Neural cell (in vitro differentiated cells): ENCODE results near the gene LGALS3BP. TPM values are rescaled to one million over a fixed set of nuclear protein-coding genes. Genes with fewer than 3 reads are reported as not detected.

Source experiments
- H2AFZ ChIP-seq: fragments of 200-600, 300-800 bp; sonication (generic), shearing (Covaris generic); 2 replicates; pipeline ENCODE4 v1.6.0; 2014; ENCODE audit warnings: low read depth, mild to moderate bottlenecking, antibody characterized with exemption, low read length, moderate library complexity
- H3F3A ChIP-seq: fragments of 200-600 bp; shearing (Covaris generic); 2 replicates; pipeline ENCODE4 v1.6.1; 2016; ENCODE audit warnings: mild to moderate bottlenecking, moderate library complexity, mixed read lengths, antibody characterized with exemption, low read length; ENCODE audit not compliant: insufficient read depth, poor library complexity, severe bottlenecking
- H3K27ac ChIP-seq: fragments of 200-600, 300-800 bp; sonication (generic), shearing (Covaris generic); 2 replicates; pipeline ENCODE4 v1.5.1; 2014; ENCODE audit warnings: mild to moderate bottlenecking, low read length, moderate library complexity
- H3K27me3 ChIP-seq: fragments of 300-800, 200-600 bp; sonication (generic), shearing (Covaris generic); 2 replicates; pipeline ENCODE4 v1.6.0; 2014; ENCODE audit warnings: mild to moderate bottlenecking, low read depth, low read length, moderate library complexity; ENCODE audit not compliant: insufficient read depth
- H3K36me3 ChIP-seq: fragments of 300-800, 200-600 bp; sonication (generic), shearing (Covaris generic); 2 replicates; pipeline ENCODE4 v1.5.1; 2014; ENCODE audit warnings: mild to moderate bottlenecking, antibody characterized with exemption, low read length, moderate library complexity; ENCODE audit not compliant: insufficient read depth
- H3K4me2 ChIP-seq: fragments of 300-800, 200-600 bp; sonication (generic), shearing (Covaris generic); 2 replicates; pipeline ENCODE4 v1.6.0; 2014; ENCODE audit warnings: mild to moderate bottlenecking, low read length
- H3K4me3 ChIP-seq: fragments of 300-800, 200-600 bp; sonication (generic), shearing (Covaris generic); 2 replicates; pipeline ENCODE4 v1.5.1; 2014; ENCODE audit warnings: mild to moderate bottlenecking, low read length, moderate library complexity
- H3K79me2 ChIP-seq: fragments of 200-600 bp; shearing (Covaris generic); replicated peaks from 2 replicates; pipeline ENCODE4 v1.6.0; 2014; ENCODE audit warnings: mild to moderate bottlenecking, low read length, moderate library complexity; ENCODE audit not compliant: insufficient read depth
- H3K9ac ChIP-seq: fragments of 300-800, 200-600 bp; sonication (generic), shearing (Covaris generic); 2 replicates; pipeline ENCODE4 v1.6.1; 2016; ENCODE audit warnings: mild to moderate bottlenecking, low read length, mixed read lengths
- H3K9me2 ChIP-seq: fragments of 200-600 bp; shearing (Covaris generic); 2 replicates; pipeline ENCODE4 v1.6.1; 2016; ENCODE audit warnings: mild to moderate bottlenecking, low read length, mixed read lengths; ENCODE audit not compliant: insufficient read depth
- H3K9me3 ChIP-seq: fragments of 200-600, 300-800 bp; sonication (generic), shearing (Covaris generic); 2 replicates; pipeline ENCODE4 v1.6.1; 2016; ENCODE audit warnings: mild to moderate bottlenecking, mixed run types, low read length, moderate library complexity, mixed read lengths
- H4K20me1 ChIP-seq: fragments of 200-600 bp; shearing (Covaris generic); 2 replicates; pipeline ENCODE4 v1.6.1; 2016; ENCODE audit warnings: mild to moderate bottlenecking, mixed run types; ENCODE audit not compliant: insufficient read depth
- CTCF ChIP-seq: fragments of 450-650 bp; IDR thresholded peaks from 2 replicates; pipeline ENCODE4 v1.5.1; 2014; ENCODE audit warnings: antibody characterized with exemption, mild to moderate bottlenecking, moderate library complexity; ENCODE audit not compliant: poor library complexity, severe bottlenecking
- EP300 ChIP-seq: fragments of 450-650 bp; conservative IDR thresholded peaks from 2 replicates; pipeline ENCODE4 v1.6.1; 2014; ENCODE audit warnings: antibody characterized with exemption, mild to moderate bottlenecking, moderate library complexity; ENCODE audit not compliant: poor library complexity, severe bottlenecking
- EZH2 ChIP-seq: fragments of 200-600, 300-800 bp; shearing (Covaris generic), sonication (generic); IDR thresholded peaks from 2 replicates; pipeline ENCODE4 v1.6.1; 2014; ENCODE audit warnings: antibody characterized with exemption, low read length, borderline replicate concordance, mild to moderate bottlenecking; ENCODE audit not compliant: insufficient read depth, poor library complexity, severe bottlenecking
- MXI1 ChIP-seq: fragments of 450-650 bp; conservative IDR thresholded peaks from 2 replicates; pipeline ENCODE4 v1.6.1; 2014; ENCODE audit warnings: antibody characterized with exemption, mild to moderate bottlenecking; ENCODE audit not compliant: poor library complexity, severe bottlenecking
- POLR2AphosphoS5 ChIP-seq: IDR thresholded peaks from 2 replicates; pipeline ENCODE4 v1.6.1; 2012
- RAD21 ChIP-seq: fragments of 450-650 bp; conservative IDR thresholded peaks from 2 replicates; pipeline ENCODE4 v1.6.1; 2014; ENCODE audit warnings: antibody characterized with exemption, mild to moderate bottlenecking, moderate library complexity
- SMC3 ChIP-seq: fragments of 450-650 bp; conservative IDR thresholded peaks from 2 replicates; pipeline ENCODE4 v1.6.1; 2014; ENCODE audit warnings: antibody characterized with exemption, mild to moderate bottlenecking, moderate library complexity; ENCODE audit not compliant: poor library complexity
- TAF1 ChIP-seq: IDR thresholded peaks from 2 replicates; pipeline ENCODE4 v1.6.1; 2012; ENCODE audit warnings: low read depth
- polyA plus RNA-seq: library from polyadenylated mRNA; depleted of rRNA; stranded (reverse); fragments of >200 nt; gene quantifications from 2 replicates; pipeline ENCODE4 v1.2.3, GENCODE V29; 2014
- TF ChIP-seq, protein P1 (sequence below): IDR thresholded peaks from 2 replicates; pipeline ENCODE4 v1.6.1; 2012; ENCODE audit warnings: borderline replicate concordance

The LGALS3BP gene
- polyA plus RNA-seq, 1 donor from 2014 or later, result 5.4 TPM

- H3K27me3 ChIP-seq, result no peaks in the 10 kb centered on the region
- no peak overlapping the region for H3K27ac ChIP-seq
- H3K79me2 ChIP-seq, result no peaks in the 10 kb centered on the region
- H4K20me1 ChIP-seq, result no peaks in the 10 kb centered on the region
- TF ChIP-seq RAD21, result no peak
- TF ChIP-seq MXI1, result no peak
- TF ChIP-seq EP300, result no peak
- TF ChIP-seq SMC3, result no peak
- H3K9me3 ChIP-seq, result no peaks in the 10 kb centered on the region
- H3K4me3 ChIP-seq, result no peak overlapping the region
- no peaks in the 10 kb centered on the region for H3F3A ChIP-seq
- H3K36me3 ChIP-seq, result no peaks in the 10 kb centered on the region
- no peak overlapping the region for H2AFZ ChIP-seq
- H3K4me2 ChIP-seq, result no peak overlapping the region
- no peak overlapping the region for H3K9ac ChIP-seq
- no peaks in the 10 kb centered on the region for H3K9me2 ChIP-seq
These were observed 17.6 kb upstream of the LGALS3BP start for GRCh38 chr17:78997231-78997741.

GRCh38 chr17:78996781-78997201 is 17.1 kb upstream of the LGALS3BP start:
- no peaks in the 10 kb centered on the region for H3K36me3 ChIP-seq
- H2AFZ ChIP-seq, result no peak overlapping the region
- H3K9ac ChIP-seq, result no peak overlapping the region
- TF ChIP-seq TAF1 (no peak), SMC3 (no peak), EZH2 (no peak), CTCF (no peak), POLR2AphosphoS5 (no peak), MXI1 (no peak), RAD21 (no peak), EP300 (no peak)
- TF ChIP-seq, protein P1, sequence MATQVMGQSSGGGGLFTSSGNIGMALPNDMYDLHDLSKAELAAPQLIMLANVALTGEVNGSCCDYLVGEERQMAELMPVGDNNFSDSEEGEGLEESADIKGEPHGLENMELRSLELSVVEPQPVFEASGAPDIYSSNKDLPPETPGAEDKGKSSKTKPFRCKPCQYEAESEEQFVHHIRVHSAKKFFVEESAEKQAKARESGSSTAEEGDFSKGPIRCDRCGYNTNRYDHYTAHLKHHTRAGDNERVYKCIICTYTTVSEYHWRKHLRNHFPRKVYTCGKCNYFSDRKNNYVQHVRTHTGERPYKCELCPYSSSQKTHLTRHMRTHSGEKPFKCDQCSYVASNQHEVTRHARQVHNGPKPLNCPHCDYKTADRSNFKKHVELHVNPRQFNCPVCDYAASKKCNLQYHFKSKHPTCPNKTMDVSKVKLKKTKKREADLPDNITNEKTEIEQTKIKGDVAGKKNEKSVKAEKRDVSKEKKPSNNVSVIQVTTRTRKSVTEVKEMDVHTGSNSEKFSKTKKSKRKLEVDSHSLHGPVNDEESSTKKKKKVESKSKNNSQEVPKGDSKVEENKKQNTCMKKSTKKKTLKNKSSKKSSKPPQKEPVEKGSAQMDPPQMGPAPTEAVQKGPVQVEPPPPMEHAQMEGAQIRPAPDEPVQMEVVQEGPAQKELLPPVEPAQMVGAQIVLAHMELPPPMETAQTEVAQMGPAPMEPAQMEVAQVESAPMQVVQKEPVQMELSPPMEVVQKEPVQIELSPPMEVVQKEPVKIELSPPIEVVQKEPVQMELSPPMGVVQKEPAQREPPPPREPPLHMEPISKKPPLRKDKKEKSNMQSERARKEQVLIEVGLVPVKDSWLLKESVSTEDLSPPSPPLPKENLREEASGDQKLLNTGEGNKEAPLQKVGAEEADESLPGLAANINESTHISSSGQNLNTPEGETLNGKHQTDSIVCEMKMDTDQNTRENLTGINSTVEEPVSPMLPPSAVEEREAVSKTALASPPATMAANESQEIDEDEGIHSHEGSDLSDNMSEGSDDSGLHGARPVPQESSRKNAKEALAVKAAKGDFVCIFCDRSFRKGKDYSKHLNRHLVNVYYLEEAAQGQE, result no peak
- no peaks in the 10 kb centered on the region for H3K27me3 ChIP-seq
- H3K9me3 ChIP-seq, result no peaks in the 10 kb centered on the region
- no peaks in the 10 kb centered on the region for H4K20me1 ChIP-seq
- H3F3A ChIP-seq, result no peaks in the 10 kb centered on the region
- H3K27ac ChIP-seq, result no peak overlapping the region
- H3K4me2 ChIP-seq, result no peak overlapping the region
- H3K4me3 ChIP-seq, result no peak overlapping the region
- H3K79me2 ChIP-seq, result no peaks in the 10 kb centered on the region
- no peaks in the 10 kb centered on the region for H3K9me2 ChIP-seq
